GM19328 (cell line): ENCODE results near the gene NEU3.

Experiments used
- ATAC-seq: cut with Tn5 transposase; IDR thresholded peaks from one replicate; pipeline ENCODE4 v1.9.1; 2021; ENCODE audit warnings: mild to moderate bottlenecking, moderate library complexity; ENCODE audit not compliant: unreplicated experiment

NEU3 gene

GRCh38 chr11:75056814-75057213 lies 68.1 kb downstream of the NEU3 start:
- no peak for ATAC-seq

- no peak for ATAC-seq
Measured at GRCh38 chr11:75059299-75059698, 70.6 kb downstream of the NEU3 start.

- no peak for ATAC-seq
Measured at GRCh38 chr11:75063741-75064314, 75.1 kb downstream of the NEU3 start.

- ATAC-seq: no peak
Measured at GRCh38 chr11:75066061-75066460, 77.3 kb downstream of the NEU3 start.
